Mucosa of rectum (tissue), 2 donors: ENCODE data around the gene SLC1A2.

Source experiments
- H3K27ac ChIP-seq, 2 donors: one replicate each; pipeline ENCODE4 v1.7.0; 2013; ENCODE audit warnings: inconsistent platforms in 2 of 2, low read depth in 2 of 2, low read length in 2 of 2
- H3K27me3 ChIP-seq, 2 donors: one replicate each; pipeline ENCODE4 v1.7.0; 2013; ENCODE audit warnings: low read length in 2 of 2; ENCODE audit not compliant: control insufficient read depth in 2 of 2, insufficient read depth in 2 of 2
- H3K36me3 ChIP-seq, 2 donors: one replicate each; pipeline ENCODE4 v1.7.0; 2013; ENCODE audit warnings: low read length in 2 of 2; ENCODE audit not compliant: control insufficient read depth in 2 of 2, insufficient read depth in 2 of 2
- H3K4me1 ChIP-seq, 2 donors: one replicate each; pipeline ENCODE4 v1.7.0; 2013; ENCODE audit warnings: low read length in 2 of 2, mild to moderate bottlenecking in 1 of 2; ENCODE audit not compliant: control insufficient read depth in 2 of 2, insufficient read depth in 2 of 2
- H3K4me3 ChIP-seq, 2 donors: one replicate each; pipeline ENCODE4 v1.7.0; 2013; ENCODE audit warnings: low read length in 2 of 2
- H3K9ac ChIP-seq, 2 donors: one replicate each; pipeline ENCODE4 v1.7.0; 2013; ENCODE audit warnings: low read length in 2 of 2, low read depth in 1 of 2, mild to moderate bottlenecking in 1 of 2
- H3K9me3 ChIP-seq, 2 donors: one replicate each; pipeline ENCODE4 v1.7.0; 2013; ENCODE audit warnings: low read length in 2 of 2; ENCODE audit not compliant: control insufficient read depth in 2 of 2
- donor health status: healthy.
- donor health status: Normal muscosa, but diverticular disease.

Gene SLC1A2

DNA sequence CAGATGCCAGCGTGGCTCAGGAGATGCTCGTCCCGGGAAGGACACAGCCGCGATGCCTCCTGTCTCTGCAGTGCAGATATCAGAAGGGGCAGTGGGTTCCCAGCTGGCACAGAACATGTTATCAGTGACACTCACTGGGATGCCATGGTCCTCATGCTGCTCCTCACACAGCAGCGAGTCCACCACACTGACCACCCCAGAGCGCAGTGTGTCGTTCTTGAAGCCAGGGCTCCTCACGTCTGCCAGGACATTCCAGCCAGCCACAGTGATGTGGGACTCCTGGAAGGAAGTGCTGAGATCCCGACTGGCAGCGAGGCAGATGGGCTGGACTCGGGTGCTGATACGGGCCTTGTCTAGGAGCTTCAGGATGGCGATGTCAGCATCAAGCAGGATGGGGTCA is 13.1 kb upstream of the SLC1A2 start:
- Histone ChIP-seq H3K27ac (no peak overlapping the region), H3K27me3 (peaks cover 0 to 7% of the 10 kb centered on the region in 2 donors), H3K4me3 (no peak overlapping the region), H3K9ac (no peak overlapping the region), H3K4me1 (no peaks in the 10 kb centered on the region), H3K9me3 (no peaks in the 10 kb centered on the region), H3K36me3 (no peaks in the 10 kb centered on the region)

DNA sequence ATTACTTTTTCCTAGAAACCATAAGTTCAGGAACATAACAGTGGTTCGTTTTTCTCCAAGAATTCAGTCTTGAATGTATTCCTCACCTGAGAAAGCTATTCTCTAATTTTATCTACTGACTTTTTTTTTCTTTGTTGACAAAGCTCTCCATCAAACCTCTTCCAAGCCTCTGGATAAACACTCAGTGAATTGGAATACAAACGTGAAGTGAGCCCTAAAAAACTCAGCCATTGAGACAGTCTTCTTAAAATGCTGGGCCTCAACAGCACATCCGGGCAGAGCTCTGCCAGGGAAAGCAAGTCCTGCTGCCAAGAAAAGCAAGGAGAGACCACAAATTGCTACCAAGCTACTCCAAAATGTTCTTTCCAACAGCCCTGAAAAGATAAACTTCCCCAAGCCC is 7.7 kb upstream of the SLC1A2 start:
- Histone ChIP-seq H3K4me1 (no peaks in the 10 kb centered on the region), H3K9me3 (no peaks in the 10 kb centered on the region), H3K4me3 (no peak overlapping the region), H3K27me3 (peaks cover 4 to 10% of the 10 kb centered on the region in 2 donors), H3K27ac (no peak overlapping the region), H3K36me3 (no peaks in the 10 kb centered on the region), H3K9ac (no peak overlapping the region)

DNA sequence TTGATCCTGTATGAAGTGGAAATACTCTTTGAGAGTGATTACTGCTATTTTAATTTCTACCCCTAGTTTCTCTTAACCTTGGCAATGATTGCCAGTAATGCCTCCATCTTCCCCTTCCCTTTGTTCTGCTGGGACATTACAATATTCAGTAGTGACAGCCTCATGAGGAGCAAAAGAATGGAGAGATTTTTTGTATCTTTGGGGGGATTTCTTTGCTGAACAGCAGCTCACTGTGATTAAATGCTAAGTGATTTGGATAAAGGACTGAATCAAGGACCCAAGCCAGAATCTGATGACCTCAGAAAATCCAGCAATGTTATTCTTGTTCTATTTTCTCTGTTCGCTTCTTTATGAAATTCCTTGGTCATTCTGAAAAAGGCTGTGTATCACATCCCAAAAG is 7.0 kb upstream of the SLC1A2 start:
- Histone ChIP-seq H3K4me3 (no peak overlapping the region), H3K4me1 (no peaks in the 10 kb centered on the region), H3K9me3 (no peaks in the 10 kb centered on the region), H3K27ac (no peak overlapping the region), H3K36me3 (no peaks in the 10 kb centered on the region), H3K9ac (no peak overlapping the region), H3K27me3 (peaks cover 8 to 9% of the 10 kb centered on the region in 2 donors)

DNA sequence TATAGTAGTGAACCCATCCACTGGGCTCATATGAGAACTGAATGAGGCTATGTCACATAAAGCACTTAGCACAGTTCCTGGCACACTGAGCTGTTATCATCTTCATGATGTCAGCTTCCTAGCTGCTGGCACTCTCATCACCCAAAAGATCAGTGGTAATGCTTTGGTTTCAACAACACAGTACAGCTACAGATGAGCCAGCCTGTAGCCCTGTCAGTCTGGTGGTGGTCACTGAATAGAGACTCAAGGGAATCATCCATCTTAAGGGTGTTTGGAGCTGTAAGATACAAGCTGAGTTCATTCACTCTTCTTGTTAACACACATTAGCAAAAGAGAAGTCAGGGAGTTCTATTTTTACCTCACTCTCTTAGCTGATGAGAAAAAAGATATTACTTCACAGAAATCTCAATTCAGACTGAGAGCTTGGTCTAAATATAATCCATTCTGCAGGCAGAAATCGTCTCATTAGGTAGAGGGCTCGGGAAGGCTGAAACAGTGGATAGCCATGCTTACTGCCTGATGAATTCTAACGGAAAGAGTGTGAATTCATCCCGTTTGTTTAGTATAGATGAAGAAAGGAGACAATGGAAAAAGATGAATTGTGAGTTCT is 6.3 kb upstream of the SLC1A2 start:
- Histone ChIP-seq H3K27ac (no peak overlapping the region), H3K4me3 (no peak overlapping the region)

DNA sequence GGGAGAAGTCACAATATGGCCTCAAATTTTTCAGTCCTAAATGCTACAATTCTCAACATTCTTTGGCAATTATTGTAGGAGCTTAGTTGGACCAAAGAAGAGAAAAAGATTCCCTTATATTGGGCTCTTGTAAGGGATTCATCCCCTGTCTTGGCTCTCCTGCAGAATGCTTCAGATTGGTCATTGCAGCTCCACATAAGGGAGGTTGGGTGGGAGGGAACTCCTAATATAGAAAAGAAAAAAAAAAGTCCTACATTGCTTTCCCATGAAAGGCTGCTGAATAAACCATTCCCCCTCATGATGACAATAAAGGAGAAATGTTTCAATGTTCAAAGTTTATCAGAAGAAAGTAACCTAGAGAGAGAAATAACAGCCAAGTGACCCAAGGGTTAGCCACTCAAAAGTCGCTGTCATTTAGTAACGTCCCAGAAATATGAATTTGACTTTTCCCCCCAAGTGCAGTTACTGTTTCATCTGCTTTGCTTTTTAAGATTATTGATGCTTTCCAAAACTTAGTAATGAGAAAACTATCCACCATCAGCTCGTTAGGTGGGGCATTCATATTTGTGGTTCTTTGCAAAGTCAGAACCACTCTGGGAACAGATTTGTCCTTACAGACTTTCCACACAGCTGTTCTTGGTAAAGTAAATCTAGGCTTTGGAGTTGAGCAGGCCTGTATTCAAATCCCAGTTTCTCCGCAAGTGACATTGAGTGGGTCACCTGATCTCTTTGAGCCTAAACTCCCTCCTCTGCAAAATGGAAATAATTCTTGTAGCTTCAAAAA is 5.0 kb upstream of the SLC1A2 start:
- no peak overlapping the region for H3K4me3 ChIP-seq
- H3K27ac ChIP-seq, result no peak overlapping the region
- peaks cover 16 to 20% of the 10 kb centered on the region in 2 donors for H3K27me3 ChIP-seq
- H3K4me1 ChIP-seq, result no peaks in the 10 kb centered on the region
- H3K9me3 ChIP-seq, result no peaks in the 10 kb centered on the region
- no peaks in the 10 kb centered on the region for H3K36me3 ChIP-seq
- no peak overlapping the region for H3K9ac ChIP-seq

More for the DNA sequence above, 6.3 kb upstream of the SLC1A2 start:
- no peaks in the 10 kb centered on the region for H3K4me1 ChIP-seq
- H3K9ac ChIP-seq, result no peak overlapping the region
- H3K27me3 ChIP-seq, result peaks cover 9 to 14% of the 10 kb centered on the region in 2 donors
- H3K36me3 ChIP-seq, result no peaks in the 10 kb centered on the region
- H3K9me3 ChIP-seq, result no peaks in the 10 kb centered on the region

DNA sequence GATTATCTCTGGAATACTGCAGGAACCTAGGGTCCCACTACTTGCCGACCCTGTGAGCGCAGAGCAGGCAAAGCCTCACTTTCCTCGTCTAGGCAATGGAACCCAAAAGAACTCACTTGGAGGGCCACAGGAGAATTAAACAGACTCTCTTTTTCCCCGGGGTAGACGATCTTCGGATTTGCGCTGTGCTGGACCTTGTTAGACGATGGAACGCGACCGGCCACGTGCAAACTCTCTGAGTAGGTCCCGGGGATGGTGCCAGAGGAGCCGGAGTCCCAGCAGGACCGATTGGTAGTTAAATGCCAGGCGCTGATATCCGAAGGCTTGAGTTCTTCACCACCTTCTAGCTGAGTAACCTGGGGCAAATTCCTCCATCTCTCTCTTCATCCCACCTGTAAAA is 1.0 kb upstream of the SLC1A2 start:
- no peaks in the 10 kb centered on the region for H3K36me3 ChIP-seq
- H3K9ac ChIP-seq, result no peak overlapping the region
- no peak overlapping the region for H3K4me3 ChIP-seq
- H3K27me3 ChIP-seq, result peaks cover 25 to 26% of the 10 kb centered on the region in 2 donors
- no peaks in the 10 kb centered on the region for H3K9me3 ChIP-seq
- H3K27ac ChIP-seq, result no peak overlapping the region
- H3K4me1 ChIP-seq, result no peaks in the 10 kb centered on the region

DNA sequence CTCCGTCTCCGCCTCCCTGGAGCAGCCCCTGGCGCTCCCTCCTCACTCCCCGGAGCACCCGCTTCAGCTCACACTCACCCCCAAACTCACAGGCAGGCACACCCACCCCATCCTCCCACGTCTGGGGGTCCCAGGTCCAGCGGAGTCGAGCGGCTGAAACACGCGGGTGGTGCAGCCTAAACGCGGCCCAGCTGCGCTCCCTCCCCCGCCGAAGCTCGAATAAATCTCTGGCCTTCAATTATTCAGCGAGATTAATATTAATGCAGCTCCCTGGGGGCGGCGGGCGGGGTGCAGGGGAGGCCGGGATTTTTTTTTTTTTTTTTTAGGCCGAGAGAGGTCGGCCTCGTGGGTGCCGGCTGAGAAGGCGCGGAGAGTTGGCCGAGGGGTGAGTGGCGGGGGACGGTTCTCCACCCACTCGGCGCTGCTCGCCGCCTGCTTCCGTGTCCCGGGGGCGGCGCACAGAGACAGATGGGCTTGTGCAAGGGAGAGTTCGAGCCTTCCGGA is 524 bp upstream of the SLC1A2 start:
- H3K4me3 ChIP-seq, result no peak overlapping the region
- H3K36me3 ChIP-seq, result no peaks in the 10 kb centered on the region
- no peaks in the 10 kb centered on the region for H3K9me3 ChIP-seq
- H3K27ac ChIP-seq, result no peak overlapping the region
- no peak overlapping the region for H3K9ac ChIP-seq
- H3K27me3 ChIP-seq, result peaks cover 25 to 28% of the 10 kb centered on the region in 2 donors
- no peaks in the 10 kb centered on the region for H3K4me1 ChIP-seq

DNA sequence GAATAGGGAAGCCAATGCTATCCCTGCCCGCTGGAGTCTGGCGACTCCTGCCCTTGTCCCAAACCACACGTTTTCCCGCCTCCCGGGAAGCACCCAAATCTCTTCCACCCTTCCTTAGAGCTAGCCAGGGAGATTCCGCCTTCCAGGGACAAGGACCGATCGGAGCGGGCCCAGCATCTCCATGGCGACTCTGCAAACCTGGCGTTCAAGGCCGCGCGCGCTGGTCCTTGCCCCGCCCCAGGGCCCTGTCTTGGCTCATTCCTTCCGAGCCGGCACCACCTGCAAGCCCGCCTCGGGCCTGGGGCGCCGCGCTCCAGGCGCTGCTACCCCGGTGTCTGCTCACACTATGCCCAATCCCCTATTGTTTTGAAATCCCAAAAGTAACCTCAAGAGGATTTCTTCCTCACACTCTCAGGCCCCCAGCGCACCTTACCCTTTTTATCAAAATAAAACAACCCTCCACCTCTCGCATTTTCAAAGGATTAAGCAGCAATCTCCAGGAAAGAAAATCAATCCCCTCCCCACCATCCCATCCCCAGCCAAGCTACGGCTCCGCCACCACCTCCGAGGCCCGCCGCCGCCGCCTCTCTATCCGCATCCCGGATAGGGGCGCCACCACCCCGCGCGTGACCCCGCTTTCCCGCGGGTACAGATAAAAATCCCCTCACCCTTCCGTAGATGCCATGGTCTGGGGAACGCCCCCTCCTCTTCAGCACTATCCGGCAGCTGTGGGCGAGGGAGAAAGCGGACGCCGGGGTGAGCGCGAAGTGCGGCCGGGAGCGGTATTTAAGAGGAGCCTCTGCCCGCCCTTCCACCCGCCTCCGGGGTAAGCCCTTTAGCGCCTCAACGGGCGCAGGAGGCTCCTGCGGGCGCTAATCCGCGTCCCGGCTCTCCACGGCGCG is 825 bp downstream of the SLC1A2 start:
- H3K4me1 ChIP-seq, result no peaks in the 10 kb centered on the region
- no peaks in the 10 kb centered on the region for H3K36me3 ChIP-seq
- H3K9ac ChIP-seq, result no peak overlapping the region
- no peaks in the 10 kb centered on the region for H3K9me3 ChIP-seq
- H3K4me3 ChIP-seq, result no peak overlapping the region
- H3K27me3 ChIP-seq, result peaks cover 28 to 30% of the 10 kb centered on the region in 2 donors
- no peak overlapping the region for H3K27ac ChIP-seq

DNA sequence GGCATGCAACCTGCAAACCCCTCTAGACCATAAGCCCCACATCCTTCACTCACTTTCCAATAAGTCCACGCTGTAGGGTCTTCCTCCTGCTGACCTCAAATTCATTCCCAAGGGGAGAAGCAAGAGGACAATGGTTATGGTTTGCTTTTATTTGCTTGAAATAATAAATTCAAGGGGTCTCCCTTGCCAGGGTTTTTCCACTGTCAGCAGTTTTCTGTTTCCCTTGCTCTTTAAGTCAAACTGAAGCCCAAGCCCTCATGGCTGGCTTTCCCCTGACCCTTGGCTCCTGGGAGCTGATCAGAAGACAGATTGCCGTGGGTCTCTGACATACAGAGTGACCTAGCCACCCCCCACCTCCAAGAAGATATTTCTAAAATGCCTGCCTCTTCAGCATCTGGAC is 3.9 kb downstream of the SLC1A2 start:
- H3K36me3 ChIP-seq, result no peaks in the 10 kb centered on the region
- peaks cover 14 to 20% of the 10 kb centered on the region in 2 donors for H3K27me3 ChIP-seq
- no peak overlapping the region for H3K9ac ChIP-seq
- H3K27ac ChIP-seq, result no peak overlapping the region
- H3K9me3 ChIP-seq, result no peaks in the 10 kb centered on the region
- no peaks in the 10 kb centered on the region for H3K4me1 ChIP-seq
- no peak overlapping the region for H3K4me3 ChIP-seq

DNA sequence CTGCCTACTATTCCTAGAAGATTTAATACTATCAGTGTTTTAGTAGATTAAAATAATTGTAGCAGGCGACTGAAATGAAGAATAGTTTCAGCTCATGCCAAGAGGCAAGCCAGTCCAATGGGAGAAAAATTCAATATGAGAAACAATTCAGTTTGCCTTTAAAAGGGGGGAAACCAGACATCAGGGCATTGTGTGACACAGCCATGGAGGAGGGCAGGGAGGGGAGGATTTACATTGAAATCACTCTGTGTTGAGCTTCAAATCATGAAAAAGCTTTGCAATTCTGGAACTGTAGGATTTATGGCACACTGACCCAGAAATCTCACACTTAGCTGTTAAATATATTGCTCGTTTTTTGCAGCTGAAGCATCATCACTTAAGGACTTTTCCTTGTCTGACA is 4.6 kb downstream of the SLC1A2 start:
- no peak overlapping the region for H3K4me3 ChIP-seq
- no peaks in the 10 kb centered on the region for H3K4me1 ChIP-seq
- H3K27me3 ChIP-seq, result peaks cover 10 to 15% of the 10 kb centered on the region in 2 donors
- H3K9ac ChIP-seq, result no peak overlapping the region
- H3K9me3 ChIP-seq, result no peaks in the 10 kb centered on the region
- no peaks in the 10 kb centered on the region for H3K36me3 ChIP-seq
- H3K27ac ChIP-seq, result no peak overlapping the region
